Measurements from ENCODE around the gene UTS2. TPM values are rescaled to one million over a fixed set of nuclear protein-coding genes. Genes with fewer than 3 reads are reported as not detected.

UTS2 gene
- total RNA-seq, result under 1 TPM in 1 of 2 experiments, not detected in 1; 0.27 TPM
- polyA plus RNA-seq, result 10.0 TPM

- no peaks in the 10 kb centered on the region for H3K27me3 ChIP-seq (ENCODE audit: insufficient read depth, low read length, poor library complexity, severe bottlenecking)
- DNase-seq, result no peak
- POLR2A ChIA-PET, result no interaction called here
- H3K4me3 Mint-ChIP-seq, result no peak within 1 kb of the TSS
- H3K36me3 Mint-ChIP-seq, result no peaks in the 10 kb centered on the region
- peaks cover 2 to 4% of the 10 kb centered on the region in 2 donors for H3K27me3 Mint-ChIP-seq
- no peak within 1 kb of the TSS for H3K27ac ChIP-seq (ENCODE audit: low read depth, low read length)
- H3K4me1 Mint-ChIP-seq, result peaks cover 0 to 6% (median 5%) of the 10 kb centered on the region in 3 donors
- H3K4me3 ChIP-seq (ENCODE audit: low read length), result no peak within 1 kb of the TSS
- CTCF ChIA-PET, result no interaction called here
- H3K4me1 ChIP-seq (ENCODE audit: insufficient read depth, low read length), result no peaks in the 10 kb centered on the region
- H3K27ac Mint-ChIP-seq, result no peak within 1 kb of the TSS
- no peaks in the 10 kb centered on the region for H3K9me3 Mint-ChIP-seq
- no peaks in the 10 kb centered on the region for H3K9me3 ChIP-seq (ENCODE audit: low read length)
- no peaks in the 10 kb centered on the region for H3K36me3 ChIP-seq (ENCODE audit: insufficient read depth, low read length)
These were observed at the start of gene UTS2 for GRCh38 chr1:7852804-7853683. TSS of gene UTS2 (minus strand) at chr1:7853065. CDS start at chr1:7853003, 62 bp downstream.

GRCh38 chr1:7899741-7900140 is 46.9 kb upstream of the UTS2 start:
- H3K4me3 Mint-ChIP-seq, result no peak overlapping the region
- CTCF ChIA-PET, result interaction anchor here (1.2 kb wide), 1 partner anchor 231 kb away, joined by 3 read pairs; no protein-coding TSS in a partner anchor

GRCh38 chr1:7898962-7899361 is 46.1 kb upstream of the UTS2 start:
- POLR2A ChIA-PET, result no interaction called here
- no peak overlapping the region for H3K27ac ChIP-seq (ENCODE audit: low read depth, low read length)
- H3K4me3 Mint-ChIP-seq, result peak overlapping the region in 2 of 7 donors; percentile 7 to 20
- no peaks in the 10 kb centered on the region for H3K4me1 ChIP-seq (ENCODE audit: insufficient read depth, low read length)
- H3K36me3 ChIP-seq (ENCODE audit: insufficient read depth, low read length), result no peaks in the 10 kb centered on the region
- no peaks in the 10 kb centered on the region for H3K36me3 Mint-ChIP-seq
- H3K9me3 ChIP-seq (ENCODE audit: low read length), result no peaks in the 10 kb centered on the region
- no peaks in the 10 kb centered on the region for H3K9me3 Mint-ChIP-seq
- H3K27me3 ChIP-seq (ENCODE audit: insufficient read depth, low read length, poor library complexity, severe bottlenecking), result no peaks in the 10 kb centered on the region
- peaks cover 13 to 22% (median 15%) of the 10 kb centered on the region in 3 donors for H3K4me1 Mint-ChIP-seq
- H3K27ac Mint-ChIP-seq, result peak overlapping the region in 4 of 8 donors; percentile 22 to 66 (median 32)
- peaks cover 0 to 3% of the 10 kb centered on the region in 2 donors for H3K27me3 Mint-ChIP-seq
- no peak for DNase-seq
- no peak overlapping the region for H3K4me3 ChIP-seq (ENCODE audit: low read length)
- CTCF ChIA-PET, result interaction anchor here (1.2 kb wide), 1 partner anchor 231 kb away, joined by 3 read pairs; no protein-coding TSS in a partner anchor

More at GRCh38 chr1:7899741-7900140, 46.9 kb upstream of the UTS2 start:
- POLR2A ChIA-PET, result no interaction called here
- H3K36me3 Mint-ChIP-seq, result no peaks in the 10 kb centered on the region
- H3K4me1 Mint-ChIP-seq, result peaks cover 13 to 22% (median 15%) of the 10 kb centered on the region in 3 donors
- H3K9me3 Mint-ChIP-seq, result no peaks in the 10 kb centered on the region
- Histone ChIP-seq H3K36me3 (ENCODE audit: insufficient read depth, low read length) (no peaks in the 10 kb centered on the region), H3K27ac (ENCODE audit: low read depth, low read length) (no peak overlapping the region), H3K27me3 (ENCODE audit: insufficient read depth, low read length, poor library complexity, severe bottlenecking) (no peaks in the 10 kb centered on the region), H3K4me3 (ENCODE audit: low read length) (no peak overlapping the region), H3K4me1 (ENCODE audit: insufficient read depth, low read length) (no peaks in the 10 kb centered on the region), H3K9me3 (ENCODE audit: low read length) (no peaks in the 10 kb centered on the region)
- peak overlapping the region in 5 of 8 donors; percentile 13 to 80 (median 61) for H3K27ac Mint-ChIP-seq
- DNase-seq, result no peak
- H3K27me3 Mint-ChIP-seq, result peaks cover 0 to 2% of the 10 kb centered on the region in 2 donors

GRCh38 chr1:7896994-7897393 is 44.1 kb upstream of the UTS2 start:
- Histone ChIP-seq H3K4me1 (ENCODE audit: insufficient read depth, low read length) (no peaks in the 10 kb centered on the region), H3K4me3 (ENCODE audit: low read length) (no peak overlapping the region), H3K9me3 (ENCODE audit: low read length) (no peaks in the 10 kb centered on the region), H3K36me3 (ENCODE audit: insufficient read depth, low read length) (no peaks in the 10 kb centered on the region), H3K27me3 (ENCODE audit: insufficient read depth, low read length, poor library complexity, severe bottlenecking) (no peaks in the 10 kb centered on the region), H3K27ac (ENCODE audit: low read depth, low read length) (no peak overlapping the region)
- POLR2A ChIA-PET, result no interaction called here
- Mint-ChIP-seq H3K27ac (no peak overlapping the region), H3K36me3 (no peaks in the 10 kb centered on the region), H3K27me3 (peaks cover 0 to 2% of the 10 kb centered on the region in 2 donors), H3K4me3 (no peak overlapping the region), H3K9me3 (no peaks in the 10 kb centered on the region), H3K4me1 (peaks cover 5 to 14% (median 10%) of the 10 kb centered on the region in 3 donors)
- no peak for DNase-seq
- CTCF ChIA-PET, result no interaction called here

GRCh38 chr1:7893529-7894180 is 40.8 kb upstream of the UTS2 start:
- CTCF ChIA-PET, result no interaction called here
- POLR2A ChIA-PET, result interaction anchor here (0.6 kb wide), 1 partner anchor 13 kb away, joined by 3 read pairs; no protein-coding TSS in a partner anchor
- Histone ChIP-seq H3K9me3 (ENCODE audit: low read length) (no peaks in the 10 kb centered on the region), H3K36me3 (ENCODE audit: insufficient read depth, low read length) (no peaks in the 10 kb centered on the region), H3K27ac (ENCODE audit: low read depth, low read length) (no peak overlapping the region), H3K4me3 (ENCODE audit: low read length) (no peak overlapping the region), H3K27me3 (ENCODE audit: insufficient read depth, low read length, poor library complexity, severe bottlenecking) (no peaks in the 10 kb centered on the region), H3K4me1 (ENCODE audit: insufficient read depth, low read length) (no peaks in the 10 kb centered on the region)
- peaks cover 0 to 2% (median 0%) of the 10 kb centered on the region in 3 donors for H3K36me3 Mint-ChIP-seq
- DNase-seq, result no peak
- peaks cover 0 to under 1% (median 0%) of the 10 kb centered on the region in 3 donors for H3K4me1 Mint-ChIP-seq
- peaks cover 8 to 12% of the 10 kb centered on the region in 2 donors for H3K27me3 Mint-ChIP-seq
- H3K4me3 Mint-ChIP-seq, result no peak overlapping the region
- no peaks in the 10 kb centered on the region for H3K9me3 Mint-ChIP-seq
- H3K27ac Mint-ChIP-seq, result no peak overlapping the region

GRCh38 chr1:7891804-7892203 is 38.9 kb upstream of the UTS2 start:
- H3K27me3 ChIP-seq (ENCODE audit: insufficient read depth, low read length, poor library complexity, severe bottlenecking), result no peaks in the 10 kb centered on the region
- H3K4me1 ChIP-seq (ENCODE audit: insufficient read depth, low read length), result no peaks in the 10 kb centered on the region
- no peaks in the 10 kb centered on the region for H3K9me3 ChIP-seq (ENCODE audit: low read length)
- peaks cover 0 to 2% (median 0%) of the 10 kb centered on the region in 3 donors for H3K36me3 Mint-ChIP-seq
- ChIA-PET POLR2A (interaction anchor here (0.6 kb wide), 1 partner anchor 41 kb away, joined by 3 read pairs; no protein-coding TSS in a partner anchor), CTCF (interaction anchor here (0.9 kb wide), 1 partner anchor 223 kb away, joined by 3 read pairs; no protein-coding TSS in a partner anchor)
- H3K27ac Mint-ChIP-seq, result no peak overlapping the region
- no peak for DNase-seq
- no peaks in the 10 kb centered on the region for H3K9me3 Mint-ChIP-seq
- no peak overlapping the region for H3K4me3 ChIP-seq (ENCODE audit: low read length)
- no peak overlapping the region for H3K4me3 Mint-ChIP-seq
- no peak overlapping the region for H3K27ac ChIP-seq (ENCODE audit: low read depth, low read length)
- no peaks in the 10 kb centered on the region for H3K36me3 ChIP-seq (ENCODE audit: insufficient read depth, low read length)
- H3K4me1 Mint-ChIP-seq, result no peaks in the 10 kb centered on the region
- H3K27me3 Mint-ChIP-seq, result peaks cover 12 to 20% of the 10 kb centered on the region in 2 donors

GRCh38 chr1:7890853-7891252 is 38.0 kb upstream of the UTS2 start:
- Mint-ChIP-seq H3K27ac (no peak overlapping the region), H3K4me1 (no peaks in the 10 kb centered on the region), H3K4me3 (no peak overlapping the region), H3K27me3 (peaks cover 14 to 26% of the 10 kb centered on the region in 2 donors), H3K36me3 (peaks cover 0 to 2% (median 0%) of the 10 kb centered on the region in 3 donors), H3K9me3 (no peaks in the 10 kb centered on the region)
- no peaks in the 10 kb centered on the region for H3K27me3 ChIP-seq (ENCODE audit: insufficient read depth, low read length, poor library complexity, severe bottlenecking)
- H3K9me3 ChIP-seq (ENCODE audit: low read length), result no peaks in the 10 kb centered on the region
- DNase-seq, result no peak
- no peaks in the 10 kb centered on the region for H3K36me3 ChIP-seq (ENCODE audit: insufficient read depth, low read length)
- no peaks in the 10 kb centered on the region for H3K4me1 ChIP-seq (ENCODE audit: insufficient read depth, low read length)
- POLR2A ChIA-PET, result no interaction called here
- no peak overlapping the region for H3K27ac ChIP-seq (ENCODE audit: low read depth, low read length)
- no peak overlapping the region for H3K4me3 ChIP-seq (ENCODE audit: low read length)
- CTCF ChIA-PET, result interaction anchor here (0.9 kb wide), 1 partner anchor 222 kb away, joined by 3 read pairs; no protein-coding TSS in a partner anchor

Measured in CD8-positive, alpha-beta memory T cell (primary cell).